Colon (tissue), 2 donors: Measurements from ENCODE around the gene RNF126.
"Not testable (repeated sequence)": the region's sequence is repeated elsewhere in the genome, so short reads cannot be mapped to it uniquely, and the experiment has no call there.

ENCODE experiments used
- FAIRE-seq: peaks from 2 replicates; lab custom pipeline; 2012; peaks lifted over from hg19 to GRCh38; lab: Jason Lieb, UNC
- donor health status: control.
- donor health status: control.

Gene RNF126

DNA sequence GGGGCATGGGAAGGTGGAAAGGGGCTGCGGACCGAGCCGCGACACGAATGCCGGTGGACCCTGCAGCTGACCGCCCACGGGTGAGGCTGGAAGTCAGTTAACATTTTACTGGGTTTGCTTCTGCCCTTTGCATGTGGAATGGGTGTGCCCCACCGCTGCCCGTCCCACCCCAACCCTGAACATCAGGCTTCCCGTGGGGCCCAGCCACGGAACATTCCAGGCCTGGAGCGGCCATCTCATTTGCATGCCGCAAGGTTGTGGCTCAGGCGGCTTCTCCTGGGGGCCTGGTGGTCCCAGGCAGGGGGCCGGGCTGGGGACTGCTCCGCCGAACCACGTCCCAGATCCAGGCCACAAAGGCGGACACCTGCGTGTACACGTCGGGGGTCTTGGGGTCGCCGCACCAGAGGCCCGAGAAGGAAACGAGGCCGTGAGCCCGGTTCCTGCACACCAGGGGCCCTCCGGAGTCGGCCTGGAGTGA lies 22.5 kb upstream of the RNF126 start:
- FAIRE-seq: no peak

DNA sequence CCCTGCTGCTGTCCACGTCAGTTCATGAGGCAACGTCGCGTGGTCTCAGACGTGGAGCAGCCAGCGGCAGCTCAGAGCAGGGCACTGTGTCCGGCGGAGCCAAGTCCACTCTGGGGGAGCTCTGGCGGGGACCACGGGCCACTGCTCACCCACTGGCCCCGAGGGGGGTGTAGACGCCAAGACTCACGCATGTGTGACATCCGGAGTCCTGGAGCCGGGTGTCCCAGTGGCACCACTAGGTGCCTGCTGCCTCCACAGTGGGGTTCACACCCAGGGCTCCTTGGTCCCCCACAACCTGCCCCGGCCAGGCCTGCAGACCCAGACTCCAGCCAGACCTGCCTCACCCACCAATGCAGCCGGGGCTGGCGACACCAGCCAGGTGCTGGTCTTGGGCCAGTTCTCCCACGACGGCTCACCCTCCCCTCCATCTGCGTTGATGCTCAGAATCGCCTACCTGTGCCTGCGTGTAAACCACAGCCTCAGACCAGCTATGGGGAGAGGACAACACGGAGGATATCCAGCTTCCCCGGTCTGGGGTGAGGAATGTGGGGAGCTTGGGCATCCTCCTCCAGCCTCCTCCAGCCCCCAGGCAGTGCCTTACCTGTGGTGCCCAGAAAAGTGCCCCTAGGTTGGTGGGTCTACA lies 19.8 kb upstream of the RNF126 start:
- FAIRE-seq: no peak

DNA sequence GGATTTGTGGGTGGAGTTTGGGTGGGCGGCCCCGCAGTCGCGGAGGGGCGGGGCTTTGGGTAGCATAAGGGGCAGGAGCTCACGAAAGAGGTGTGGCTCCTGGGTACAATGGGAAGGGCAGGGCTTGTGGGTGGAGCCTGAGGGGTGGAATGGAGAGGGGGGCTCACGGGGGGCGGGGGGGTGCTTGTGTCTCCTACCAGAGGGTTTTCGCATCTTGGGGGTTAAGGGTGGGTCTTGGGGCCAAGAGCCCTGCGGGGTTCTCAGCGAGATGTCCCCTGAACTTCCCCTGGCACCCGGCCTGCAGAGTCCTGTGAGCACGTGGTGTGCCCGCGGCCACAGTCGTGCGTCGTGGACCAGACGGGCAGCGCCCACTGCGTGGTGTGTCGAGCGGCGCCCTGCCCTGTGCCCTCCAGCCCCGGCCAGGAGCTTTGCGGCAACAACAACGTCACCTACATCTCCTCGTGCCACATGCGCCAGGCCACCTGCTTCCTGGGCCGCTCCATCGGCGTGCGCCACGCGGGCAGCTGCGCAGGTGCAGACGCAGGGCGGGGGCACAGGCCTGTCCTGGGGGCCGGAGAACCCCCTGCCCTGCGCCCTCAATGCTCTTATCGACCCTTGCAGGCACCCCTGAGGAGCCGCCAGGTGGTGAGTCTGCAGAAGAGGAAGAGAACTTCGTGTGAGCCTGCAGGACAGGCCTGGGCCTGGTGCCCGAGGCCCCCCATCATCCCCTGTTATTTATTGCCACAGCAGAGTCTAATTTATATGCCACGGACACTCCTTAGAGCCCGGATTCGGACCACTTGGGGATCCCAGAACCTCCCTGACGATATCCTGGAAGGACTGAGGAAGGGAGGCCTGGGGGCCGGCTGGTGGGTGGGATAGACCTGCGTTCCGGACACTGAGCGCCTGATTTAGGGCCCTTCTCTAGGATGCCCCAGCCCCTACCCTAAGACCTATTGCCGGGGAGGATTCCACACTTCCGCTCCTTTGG lies 18.3 kb upstream of the RNF126 start:
- no peak for FAIRE-seq

DNA sequence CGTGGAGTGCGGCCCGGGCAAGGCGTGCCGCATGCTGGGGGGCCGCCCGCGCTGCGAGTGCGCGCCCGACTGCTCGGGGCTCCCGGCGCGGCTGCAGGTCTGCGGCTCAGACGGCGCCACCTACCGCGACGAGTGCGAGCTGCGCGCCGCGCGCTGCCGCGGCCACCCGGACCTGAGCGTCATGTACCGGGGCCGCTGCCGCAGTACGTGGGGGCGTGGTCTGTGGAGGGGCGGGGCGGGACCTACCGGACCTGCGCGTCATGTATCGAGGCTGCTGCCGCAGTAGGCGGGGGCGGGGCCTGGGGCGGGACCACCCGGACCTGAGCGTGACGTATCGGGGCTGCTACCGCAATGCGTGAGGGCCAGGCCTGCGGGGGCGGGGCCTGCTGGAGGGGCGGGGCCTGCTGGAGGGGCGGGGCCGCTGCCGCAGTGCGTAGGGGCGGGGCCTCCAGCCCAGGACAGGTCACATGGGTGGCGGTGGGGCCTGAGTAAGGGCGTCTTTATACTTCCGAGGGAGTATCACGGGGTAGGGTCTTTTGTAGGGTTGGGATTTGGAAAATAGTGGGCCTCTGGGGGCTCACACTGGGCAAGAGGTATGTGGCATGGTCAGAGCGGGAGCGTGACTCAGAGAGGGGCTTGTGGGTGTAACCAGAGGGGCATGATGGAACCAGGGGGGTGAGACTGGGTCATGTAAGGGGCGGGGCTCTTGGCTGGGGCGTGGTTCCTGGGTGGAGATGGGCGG lies 17.4 kb upstream of the RNF126 start:
- FAIRE-seq: no peak

DNA sequence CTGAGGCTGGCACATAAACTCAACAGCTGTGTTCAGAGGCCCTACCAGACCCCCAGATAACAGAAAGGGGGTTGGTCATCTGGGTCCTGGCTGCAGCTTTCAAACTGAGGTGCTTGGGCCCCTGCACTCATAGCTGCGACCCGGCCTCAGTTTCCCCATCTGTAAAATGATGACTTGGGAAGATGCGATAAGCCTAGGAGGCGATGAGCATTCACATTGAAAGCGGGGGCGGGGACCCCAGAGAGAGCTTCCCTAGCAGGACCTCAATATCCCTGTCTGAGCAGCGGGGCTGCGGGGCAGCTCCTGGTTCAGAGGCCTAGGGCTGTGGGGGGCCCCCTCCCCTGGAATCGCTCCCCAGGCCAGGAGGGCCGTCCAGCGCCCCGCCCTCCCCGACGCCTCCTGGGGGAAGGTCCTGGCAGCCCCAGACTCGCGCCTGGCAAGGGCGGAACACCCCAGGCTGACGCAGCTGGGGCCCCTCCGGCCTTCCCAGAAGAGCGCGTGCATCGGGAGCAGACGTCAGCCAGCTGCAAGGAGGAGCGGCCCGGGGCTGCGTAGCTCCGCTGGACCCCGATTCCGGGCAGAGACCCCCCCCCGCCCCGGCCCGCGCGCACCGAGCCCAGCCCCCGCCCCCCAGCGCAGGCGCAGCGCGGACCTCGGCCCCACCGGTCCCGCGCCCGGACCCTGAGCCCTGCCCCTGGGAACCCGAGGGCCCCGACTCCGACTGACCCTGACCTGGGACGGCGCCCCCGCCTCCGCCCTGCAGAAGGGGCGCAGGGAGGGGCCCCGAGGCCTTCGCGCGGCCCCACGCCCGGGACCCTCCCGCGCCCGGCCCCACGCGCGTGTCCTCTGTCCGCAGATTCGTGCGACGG lies 16.6 kb upstream of the RNF126 start:
- no peak for FAIRE-seq

- FAIRE-seq: no peak
Measured at GRCh38 chr19:678791-679388, 15.9 kb upstream of the RNF126 start.

DNA sequence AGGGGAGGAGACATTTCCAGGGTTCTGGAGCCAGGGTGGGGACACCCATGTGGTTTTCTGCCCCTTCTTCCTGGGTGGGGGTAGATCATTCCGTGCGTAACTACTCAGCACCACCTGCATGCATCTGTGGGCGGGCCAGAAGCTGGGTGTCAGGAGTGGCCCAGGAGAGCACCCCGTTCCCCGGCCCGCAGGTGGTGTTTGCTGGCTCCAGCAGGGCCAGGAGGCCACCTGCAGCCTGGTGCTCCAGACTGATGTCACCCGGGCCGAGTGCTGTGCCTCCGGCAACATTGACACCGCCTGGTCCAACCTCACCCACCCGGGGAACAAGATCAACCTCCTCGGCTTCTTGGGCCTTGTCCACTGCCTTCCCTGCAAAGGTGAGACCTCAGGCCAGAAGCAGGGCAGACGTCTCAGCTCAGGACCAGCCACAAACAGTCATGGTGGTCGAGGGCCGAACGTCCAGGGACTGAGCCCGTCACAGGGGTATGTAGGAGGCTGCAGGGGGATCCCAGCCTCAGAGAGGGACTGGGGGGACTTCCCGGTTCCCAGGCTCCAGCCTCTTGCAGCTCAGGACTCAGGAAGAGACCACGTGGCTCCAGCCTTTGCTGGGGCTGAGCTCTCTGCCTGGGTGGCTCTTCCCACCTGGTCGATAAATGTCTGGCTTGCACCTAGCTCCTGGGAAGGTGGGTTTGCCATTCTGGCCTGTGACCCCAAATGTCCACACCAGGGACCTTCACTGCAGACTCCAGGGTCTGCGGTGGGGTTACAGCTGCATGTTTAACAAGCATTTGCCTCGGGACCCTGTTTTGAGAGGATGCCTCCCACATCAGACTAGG lies 14.8 kb upstream of the RNF126 start:
- no peak for FAIRE-seq

GRCh38 chr19:677201-677600 lies 14.2 kb upstream of the RNF126 start:
- FAIRE-seq: no peak

- FAIRE-seq: no peak
Measured at GRCh38 chr19:676339-677105, 13.5 kb upstream of the RNF126 start, which contains the start of gene FSTL3. FSTL3 (plus strand) TSS chr19:676392; CDS start chr19:676424, 32 bp downstream.

DNA sequence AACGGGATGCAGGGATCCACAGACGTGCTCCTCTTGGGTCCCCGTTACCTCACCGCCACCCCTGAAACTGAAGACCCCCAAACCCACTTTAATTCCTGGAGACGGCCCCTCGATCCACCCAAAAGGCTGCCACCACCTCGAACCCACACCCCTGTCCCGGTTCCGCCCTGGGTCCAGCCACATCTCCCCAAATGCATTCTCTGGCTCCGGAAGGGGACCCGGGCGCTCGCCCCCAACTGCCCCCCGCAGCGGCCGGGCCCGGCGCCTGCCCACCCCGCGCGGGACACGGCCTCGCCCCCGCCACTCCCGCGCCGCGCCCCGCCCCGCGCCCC lies 13.0 kb upstream of the RNF126 start:
- FAIRE-seq: no peak

- no peak for FAIRE-seq
Measured at GRCh38 chr19:674282-675151, 11.5 kb upstream of the RNF126 start.

DNA sequence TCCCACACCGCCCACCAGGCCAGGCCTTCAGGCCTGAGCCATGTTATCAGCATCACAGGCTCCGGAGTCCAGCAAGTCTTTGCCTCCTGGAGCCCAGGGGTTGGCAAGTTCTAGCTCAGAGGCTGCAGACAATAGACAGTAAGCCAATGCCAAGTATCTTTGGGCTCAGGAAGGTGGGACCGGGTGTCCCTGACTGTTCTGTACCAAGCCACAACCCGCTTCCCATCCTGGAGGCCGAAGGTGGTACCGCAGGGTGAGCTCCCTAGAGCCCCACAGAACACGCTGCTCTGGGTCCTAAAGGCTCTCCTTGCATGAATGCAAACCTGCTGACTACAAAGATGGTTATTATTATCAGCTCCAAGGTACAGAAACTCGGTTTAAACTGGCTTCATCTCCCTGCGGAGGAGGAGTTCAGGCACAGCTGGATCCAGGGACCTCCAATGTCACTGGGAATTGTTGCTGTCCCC lies 7.6 kb upstream of the RNF126 start:
- FAIRE-seq: no peak

DNA sequence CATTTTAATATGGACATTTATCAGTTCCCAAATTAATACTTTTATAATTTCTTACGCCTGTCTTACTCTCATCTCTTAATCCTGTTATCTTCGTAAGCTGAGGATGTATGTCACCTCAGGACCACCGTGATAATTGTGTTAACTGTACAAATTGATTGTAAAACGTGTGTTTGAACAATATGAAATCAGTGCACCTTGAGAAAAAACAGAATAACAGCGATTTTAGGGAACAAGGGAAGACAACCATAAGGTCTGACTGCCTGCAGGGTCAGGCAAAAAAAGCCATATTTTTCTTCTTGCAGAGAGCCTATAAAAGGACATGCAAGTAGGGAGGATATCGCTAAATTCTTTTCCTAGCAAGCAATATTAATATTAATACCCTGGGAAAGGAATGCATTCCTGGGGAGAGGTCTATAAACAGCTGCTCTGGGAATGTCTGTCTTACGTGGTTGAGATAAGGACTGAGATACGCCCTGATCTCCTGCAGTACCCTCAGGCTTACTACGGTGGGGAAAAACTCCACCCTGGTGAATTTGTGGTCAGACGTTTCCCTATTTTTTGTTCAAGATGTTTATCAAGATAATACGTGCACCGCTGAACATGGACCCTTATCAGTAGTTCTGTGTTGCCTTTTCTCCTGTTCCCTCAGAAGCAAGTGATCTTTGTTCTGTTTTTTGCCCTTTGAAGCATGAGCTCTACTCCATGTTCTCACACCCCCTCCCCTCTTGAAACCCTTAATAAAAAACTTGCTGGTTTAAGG lies 5.8 kb upstream of the RNF126 start:
- not testable (repeated sequence) for FAIRE-seq

DNA sequence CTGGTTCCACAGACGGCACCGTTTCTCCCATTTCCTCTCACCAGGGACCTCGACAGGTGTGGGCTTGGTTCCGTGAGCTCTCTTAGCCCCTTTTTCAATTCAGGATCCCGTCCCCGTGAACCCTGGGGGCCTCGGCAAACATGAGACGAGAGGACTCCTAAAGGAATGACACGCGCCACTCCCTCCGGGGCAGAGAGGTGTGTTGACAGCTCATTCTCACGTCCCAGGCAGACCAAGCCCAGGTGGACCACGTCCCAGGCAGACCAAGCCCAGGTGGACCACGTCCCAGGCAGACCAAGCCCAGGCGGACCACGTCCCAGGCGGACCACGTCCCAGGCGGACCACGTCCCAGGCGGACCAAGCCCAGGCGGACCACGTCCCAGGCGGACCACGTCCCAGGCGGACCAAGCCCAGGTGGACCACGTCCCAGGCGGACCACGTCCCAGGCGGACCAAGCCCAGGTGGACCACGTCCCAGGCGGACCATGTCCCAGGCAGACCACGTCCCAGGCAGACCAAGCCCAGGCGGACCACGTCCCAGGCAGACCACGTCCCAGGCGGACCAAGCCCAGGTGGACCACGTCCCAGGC lies 4.1 kb upstream of the RNF126 start:
- FAIRE-seq: not testable (repeated sequence)

- FAIRE-seq: no peak
Measured at GRCh38 chr19:664913-665443, 2.0 kb upstream of the RNF126 start.

GRCh38 chr19:663682-664117 lies 686 bp upstream of the RNF126 start:
- FAIRE-seq: no peak
